HG02852 (cell line): ENCODE results near the gene DDTL.
"Not testable (repeated sequence)": the region's sequence is repeated elsewhere in the genome, so short reads cannot be mapped to it uniquely, and the experiment has no call there.

ENCODE experiments used
- ATAC-seq: cut with Tn5 transposase; IDR thresholded peaks from one replicate; pipeline ENCODE4 v1.9.1; 2021; ENCODE audit warnings: mild to moderate bottlenecking, moderate library complexity; ENCODE audit not compliant: unreplicated experiment

DDTL gene

GRCh38 chr22:23969071-23969470 is 2.4 kb downstream of the DDTL start:
- ATAC-seq, result no peak

GRCh38 chr22:23970201-23970641 is 3.5 kb downstream of the DDTL start:
- ATAC-seq, result no peak

- no peak for ATAC-seq
Measured at GRCh38 chr22:23970816-23971486, 4.3 kb downstream of the DDTL start.

GRCh38 chr22:23971927-23972326 is 5.2 kb downstream of the DDTL start:
- not testable (repeated sequence) for ATAC-seq

GRCh38 chr22:23974345-23974744 is 7.7 kb downstream of the DDTL start, which contains the start of gene DDT:
TSS of gene DDT (minus strand) at chr22:23974441. CDS start at chr22:23974414, 27 bp downstream.
- peak; percentile 93 for ATAC-seq

GRCh38 chr22:23974836-23975352 is 8.2 kb downstream of the DDTL start:
- ATAC-seq, result not testable (repeated sequence)

- not testable (repeated sequence) for ATAC-seq
Measured at GRCh38 chr22:23977304-23977703, 10.6 kb downstream of the DDTL start.

GRCh38 chr22:23979557-23980240 is 13.0 kb downstream of the DDTL start, which contains the start of gene GSTT2:
TSS of gene GSTT2 (plus strand) at chr22:23980134.
- ATAC-seq, result not testable (repeated sequence)

- ATAC-seq, result not testable (repeated sequence)
Measured at GRCh38 chr22:23980567-23980966, 13.9 kb downstream of the DDTL start.

- no peak for ATAC-seq
Measured at GRCh38 chr22:23984430-23984829, 17.7 kb downstream of the DDTL start.

GRCh38 chr22:23986089-23986488 is 19.4 kb downstream of the DDTL start:
- ATAC-seq, result not testable (repeated sequence)

GRCh38 chr22:23986538-23987178 is 20.0 kb downstream of the DDTL start:
- not testable (repeated sequence) for ATAC-seq

- ATAC-seq, result not testable (repeated sequence)
Measured at GRCh38 chr22:23989583-23990244, 23.0 kb downstream of the DDTL start.

GRCh38 chr22:23993080-23993479 is 26.4 kb downstream of the DDTL start:
- not testable (repeated sequence) for ATAC-seq

- not testable (repeated sequence) for ATAC-seq
Measured at GRCh38 chr22:23993581-23994177, 27.0 kb downstream of the DDTL start.

- ATAC-seq, result no peak
Measured at GRCh38 chr22:23997092-23997491, 30.4 kb downstream of the DDTL start.

GRCh38 chr22:23999779-24000178 is 33.1 kb downstream of the DDTL start:
- not testable (repeated sequence) for ATAC-seq

- no peak for ATAC-seq
Measured at GRCh38 chr22:24001314-24001713, 34.6 kb downstream of the DDTL start.

GRCh38 chr22:24002272-24002671 is 35.6 kb downstream of the DDTL start:
- ATAC-seq, result no peak

GRCh38 chr22:24002851-24003250 is 36.2 kb downstream of the DDTL start:
- ATAC-seq, result no peak
